Kidney epithelial cell (primary cell): ENCODE data around the gene APPL2. TPM values are rescaled to one million over a fixed set of nuclear protein-coding genes. Genes with fewer than 3 reads are reported as not detected.

Source experiments
- DNase-seq: peaks from one replicate; pipeline ENCODE4 v3.0.0-alpha.2; 2010; ENCODE audit warnings: low read depth
- H3K27me3 ChIP-seq: 2 replicates; pipeline ENCODE4 v1.6.0; 2011; ENCODE audit warnings: low read length; ENCODE audit not compliant: control insufficient read depth, insufficient read depth
- H3K36me3 ChIP-seq: 2 replicates; pipeline ENCODE4 v1.5.1; 2011; ENCODE audit warnings: low read length; ENCODE audit not compliant: control insufficient read depth, insufficient read depth
- H3K4me3 ChIP-seq: 2 replicates; pipeline ENCODE4 v1.5.1; 2011; ENCODE audit warnings: low read depth, mild to moderate bottlenecking, control low read depth, low read length
- CTCF ChIP-seq: IDR thresholded peaks from 2 replicates; pipeline ENCODE4 v1.5.1; 2011; ENCODE audit warnings: mild to moderate bottlenecking, moderate library complexity, low read length, control low read depth, inconsistent platforms; ENCODE audit not compliant: insufficient read depth, poor library complexity, severe bottlenecking
- total RNA-seq: library from RNA; depleted of rRNA; stranded (reverse); fragments of >200 nt; gene quantifications from 2 replicates; pipeline ENCODE4 v1.2.3, GENCODE V29; 2015

The APPL2 gene
- total RNA-seq, 1 donor from 2014 or later, result 28.1 TPM

DNA sequence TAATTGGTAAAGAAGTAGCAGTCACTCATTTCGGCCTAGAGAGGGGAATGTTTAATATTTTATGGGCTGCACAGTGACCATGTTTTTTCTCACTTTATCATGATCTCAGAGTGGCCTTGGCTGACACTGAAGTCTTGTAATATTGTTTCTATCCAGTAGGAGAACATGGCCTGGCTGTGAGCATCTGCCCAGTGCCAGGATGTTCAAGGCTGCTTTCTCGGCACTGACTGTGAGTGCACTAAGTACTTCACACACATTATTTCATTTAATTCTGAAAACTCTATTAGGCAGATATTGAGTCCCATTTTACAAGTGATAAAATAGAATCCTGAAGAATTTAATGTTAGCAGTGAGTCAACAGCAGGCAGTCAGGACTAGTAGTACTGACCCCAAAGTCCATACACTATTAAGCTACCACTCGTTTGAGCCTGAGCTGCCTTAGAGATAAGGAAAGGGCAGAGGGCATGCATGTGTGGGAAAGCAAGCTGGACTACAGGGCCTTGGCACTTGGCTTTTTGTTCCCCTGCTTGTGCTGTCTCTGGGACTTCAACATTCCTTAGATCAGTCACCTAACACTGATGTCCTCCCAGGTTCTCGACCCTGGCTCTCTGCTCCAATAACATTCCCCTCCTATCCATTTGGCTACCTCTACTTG lies 42.2 kb upstream of the APPL2 start:
- no peak overlapping the region for H3K4me3 ChIP-seq

GRCh38 chr12:105275997-105276733 lies 40.2 kb upstream of the APPL2 start:
- Histone ChIP-seq H3K27me3 (no peaks in the 10 kb centered on the region), H3K36me3 (peaks cover under 1% of the 10 kb centered on the region), H3K4me3 (no peak overlapping the region)
- TF ChIP-seq CTCF, result no peak
- no peak for DNase-seq

More for the DNA sequence above, 42.2 kb upstream of the APPL2 start:
- TF ChIP-seq CTCF, result no peak
- no peaks in the 10 kb centered on the region for H3K27me3 ChIP-seq
- peaks cover 2% of the 10 kb centered on the region for H3K36me3 ChIP-seq
- DNase-seq, result no peak

DNA sequence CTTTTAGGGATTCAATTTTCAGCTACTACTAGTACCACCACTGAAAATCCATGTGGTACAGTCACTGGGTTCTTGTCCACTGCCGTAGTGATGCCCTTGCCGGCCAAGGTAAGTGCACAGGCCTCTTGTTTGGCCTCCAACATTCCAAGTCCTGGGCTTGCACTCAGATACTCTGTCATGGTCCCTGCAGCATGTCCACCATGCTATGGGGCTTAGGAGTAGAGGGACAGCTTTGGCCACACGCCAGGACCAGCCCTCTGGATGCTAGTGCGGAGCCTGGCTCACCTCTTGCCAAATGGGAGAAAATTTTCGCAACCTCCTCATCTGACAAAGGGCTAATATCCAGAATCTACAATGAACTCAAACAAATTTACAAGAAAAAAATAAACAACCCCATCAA lies 38.6 kb upstream of the APPL2 start:
- TF ChIP-seq CTCF, result no peak
- Histone ChIP-seq H3K4me3 (no peak overlapping the region), H3K36me3 (no peaks in the 10 kb centered on the region), H3K27me3 (no peaks in the 10 kb centered on the region)
- DNase-seq, result no peak

- DNase-seq, result no peak
- Histone ChIP-seq H3K36me3 (no peaks in the 10 kb centered on the region), H3K4me3 (no peak overlapping the region), H3K27me3 (no peaks in the 10 kb centered on the region)
- TF ChIP-seq CTCF, result no peak
Measured at GRCh38 chr12:105273601-105274000, 37.6 kb upstream of the APPL2 start.

GRCh38 chr12:105272814-105273416 lies 36.9 kb upstream of the APPL2 start:
- H3K4me3 ChIP-seq, result no peak overlapping the region
- TF ChIP-seq CTCF, result no peak
- no peaks in the 10 kb centered on the region for H3K27me3 ChIP-seq

More at GRCh38 chr12:105272814-105273416, 36.9 kb upstream of the APPL2 start:
- no peaks in the 10 kb centered on the region for H3K36me3 ChIP-seq
- no peak for DNase-seq
